DND-41 (cell line): Measurements from ENCODE around the gene WNT7B.

ENCODE experiments used
- CTCF ChIP-seq: IDR thresholded peaks from 2 replicates; pipeline ENCODE4 v1.5.1; 2012; ENCODE audit warnings: borderline replicate concordance, low read length, moderate library complexity, mild to moderate bottlenecking; ENCODE audit not compliant: poor library complexity, severe bottlenecking; ENCODE audit errors: extremely low read depth
- EZH2 ChIP-seq: IDR thresholded peaks from 3 replicates; pipeline ENCODE4 v1.6.1; 2012; ENCODE audit warnings: borderline replicate concordance, low read depth, mild to moderate bottlenecking, moderate library complexity, low read length, inconsistent platforms; ENCODE audit not compliant: severe bottlenecking

- TF ChIP-seq CTCF (no peak), EZH2 (no peak)
These were observed 6.8 kb upstream of the WNT7B start for GRCh38 chr22:45983797-45984196.
